Smooth muscle cell (in vitro differentiated cells): Measurements from ENCODE around the gene MAGI2. TPM values are rescaled to one million over a fixed set of nuclear protein-coding genes. Genes with fewer than 3 reads are reported as not detected.

Experiments
- DNase-seq: peaks from one replicate; lab custom pipeline; 2025; ENCODE audit not compliant: unreplicated experiment; lab: John Stamatoyannopoulos, UW
- H2AFZ ChIP-seq: fragments of 200-600 bp; sonication (generic); 2 replicates; pipeline ENCODE4 v1.6.0; 2016; ENCODE audit warnings: antibody characterized with exemption, low read depth, mild to moderate bottlenecking
- H3F3A ChIP-seq: fragments of 200-600 bp; sonication (generic); 2 replicates; pipeline ENCODE4 v1.6.0; 2017; ENCODE audit warnings: antibody characterized with exemption, low read depth
- H3K27ac ChIP-seq: fragments of 200-600 bp; sonication (generic); 2 replicates; pipeline ENCODE4 v1.5.1; 2016; ENCODE audit warnings: low read depth, mild to moderate bottlenecking
- H3K27me3 ChIP-seq: fragments of 200-600 bp; sonication (generic); 2 replicates; pipeline ENCODE4 v1.6.1; 2016; ENCODE audit warnings: low read depth, mild to moderate bottlenecking
- H3K36me3 ChIP-seq: fragments of 200-600 bp; sonication (generic); 2 replicates; pipeline ENCODE4 v1.5.1; 2016; ENCODE audit warnings: low read depth
- H3K4me1 ChIP-seq: fragments of 200-600 bp; sonication (generic); 2 replicates; pipeline ENCODE4 v1.5.1; 2016; ENCODE audit warnings: low read depth
- H3K4me2 ChIP-seq: fragments of 200-600 bp; sonication (generic); 2 replicates; pipeline ENCODE4 v1.6.0; 2016; ENCODE audit warnings: mild to moderate bottlenecking
- H3K4me3 ChIP-seq: fragments of 200-600 bp; sonication (generic); 2 replicates; pipeline ENCODE4 v1.5.1; 2016; ENCODE audit warnings: mild to moderate bottlenecking
- H3K79me2 ChIP-seq: fragments of 200-600 bp; sonication (generic); 2 replicates; pipeline ENCODE4 v1.6.0; 2016; ENCODE audit warnings: low read depth, mild to moderate bottlenecking
- H3K9ac ChIP-seq: fragments of 200-600 bp; sonication (generic); 2 replicates; pipeline ENCODE4 v1.6.0; 2016; ENCODE audit warnings: low read depth
- H3K9me3 ChIP-seq: fragments of 200-600 bp; sonication (generic); replicated peaks from 2 replicates; pipeline ENCODE4 v1.5.1; 2016; ENCODE audit warnings: low read depth
- H4K20me1 ChIP-seq: fragments of 200-600 bp; sonication (generic); 2 replicates; pipeline ENCODE4 v1.6.0; 2016; ENCODE audit warnings: low read depth
- WGBS: methylation state at CpG from one replicate; pipeline ENCODE4 v1.1.7; 2016; ENCODE audit warnings: low lambda C conversion rate; 5-methylcytosine and 5-hydroxymethylcytosine counted together
- polyA plus RNA-seq: library from polyadenylated mRNA; unstranded; fragments of >200 nt; fragmentation: Nextera tagmentation; extraction: Ambion mirVana; gene quantifications from 2 replicates; pipeline ENCODE4 v1.2.1, GENCODE V29; 2016
- total RNA-seq: library from RNA; depleted of rRNA; stranded (reverse); fragments of >200 nt; gene quantifications from 2 replicates; pipeline ENCODE4 v1.2.3, GENCODE V29; 2014
- TF ChIP-seq, protein P1 (sequence below): fragments of 200-600 bp; sonication (generic); IDR thresholded peaks from 2 replicates; pipeline ENCODE4 v1.5.1; 2017; ENCODE audit warnings: borderline replicate concordance, mild to moderate bottlenecking, antibody characterized with exemption; ENCODE audit not compliant: insufficient read depth, poor library complexity, severe bottlenecking

The MAGI2 gene
- total and polyA plus RNA-seq, 2 experiments from 2014 or later = 3.4 to 10.7 TPM

DNA sequence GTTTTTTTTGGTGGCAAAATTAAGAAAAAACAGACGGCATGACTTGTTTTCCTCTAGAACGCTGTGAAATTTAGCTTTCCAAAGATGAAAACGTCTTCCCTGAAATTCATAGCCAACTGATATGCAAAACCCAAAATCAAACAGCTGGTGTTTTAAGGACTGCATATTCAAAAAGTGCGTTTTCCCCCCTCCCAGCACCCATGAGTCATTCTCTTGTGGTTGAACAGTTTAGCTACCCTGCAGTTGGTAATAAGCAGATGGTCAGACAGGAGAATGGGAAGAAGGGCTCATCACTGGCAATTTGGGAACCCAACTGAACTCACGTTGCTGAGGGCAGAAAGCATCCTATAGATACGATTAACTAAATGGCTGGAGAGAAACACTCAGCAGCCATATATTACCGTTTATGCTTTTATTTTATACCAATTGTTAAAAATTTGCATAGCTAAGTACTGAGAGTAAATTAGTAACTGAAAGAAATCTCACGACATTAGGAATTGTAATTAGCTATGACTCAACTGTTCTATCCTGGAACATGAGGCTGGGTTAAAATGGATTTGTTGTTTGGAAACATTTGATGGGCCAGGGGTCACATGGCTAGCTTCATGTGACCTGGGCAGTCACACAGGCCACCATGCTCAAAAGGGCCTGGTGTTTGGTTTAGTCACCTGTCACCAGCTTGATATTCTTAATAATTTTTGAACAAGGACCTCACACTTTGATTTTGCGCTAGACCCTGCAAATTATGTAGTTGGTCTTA lies 1311.8 kb downstream of the MAGI2 start:
- H3K27ac ChIP-seq = no peak overlapping the region
- H3K4me1 ChIP-seq = no peaks in the 10 kb centered on the region
- peak overlapping the region; percentile 10 for H3K4me2 ChIP-seq
- no peak for DNase-seq
- H4K20me1 ChIP-seq = no peaks in the 10 kb centered on the region
- no peak overlapping the region for H3K4me3 ChIP-seq
- no peaks in the 10 kb centered on the region for H3K27me3 ChIP-seq
- no peaks in the 10 kb centered on the region for H3K9me3 ChIP-seq
- peaks cover 8% of the 10 kb centered on the region for H3F3A ChIP-seq
- H3K9ac ChIP-seq = no peak overlapping the region
- 44% methylated on average over 9 of the region's 9 CpGs for WGBS
- H2AFZ ChIP-seq = no peak overlapping the region
- TF ChIP-seq, protein P1, sequence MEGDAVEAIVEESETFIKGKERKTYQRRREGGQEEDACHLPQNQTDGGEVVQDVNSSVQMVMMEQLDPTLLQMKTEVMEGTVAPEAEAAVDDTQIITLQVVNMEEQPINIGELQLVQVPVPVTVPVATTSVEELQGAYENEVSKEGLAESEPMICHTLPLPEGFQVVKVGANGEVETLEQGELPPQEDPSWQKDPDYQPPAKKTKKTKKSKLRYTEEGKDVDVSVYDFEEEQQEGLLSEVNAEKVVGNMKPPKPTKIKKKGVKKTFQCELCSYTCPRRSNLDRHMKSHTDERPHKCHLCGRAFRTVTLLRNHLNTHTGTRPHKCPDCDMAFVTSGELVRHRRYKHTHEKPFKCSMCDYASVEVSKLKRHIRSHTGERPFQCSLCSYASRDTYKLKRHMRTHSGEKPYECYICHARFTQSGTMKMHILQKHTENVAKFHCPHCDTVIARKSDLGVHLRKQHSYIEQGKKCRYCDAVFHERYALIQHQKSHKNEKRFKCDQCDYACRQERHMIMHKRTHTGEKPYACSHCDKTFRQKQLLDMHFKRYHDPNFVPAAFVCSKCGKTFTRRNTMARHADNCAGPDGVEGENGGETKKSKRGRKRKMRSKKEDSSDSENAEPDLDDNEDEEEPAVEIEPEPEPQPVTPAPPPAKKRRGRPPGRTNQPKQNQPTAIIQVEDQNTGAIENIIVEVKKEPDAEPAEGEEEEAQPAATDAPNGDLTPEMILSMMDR = no peak
- no peaks in the 10 kb centered on the region for H3K36me3 ChIP-seq
- no peaks in the 10 kb centered on the region for H3K79me2 ChIP-seq

DNA sequence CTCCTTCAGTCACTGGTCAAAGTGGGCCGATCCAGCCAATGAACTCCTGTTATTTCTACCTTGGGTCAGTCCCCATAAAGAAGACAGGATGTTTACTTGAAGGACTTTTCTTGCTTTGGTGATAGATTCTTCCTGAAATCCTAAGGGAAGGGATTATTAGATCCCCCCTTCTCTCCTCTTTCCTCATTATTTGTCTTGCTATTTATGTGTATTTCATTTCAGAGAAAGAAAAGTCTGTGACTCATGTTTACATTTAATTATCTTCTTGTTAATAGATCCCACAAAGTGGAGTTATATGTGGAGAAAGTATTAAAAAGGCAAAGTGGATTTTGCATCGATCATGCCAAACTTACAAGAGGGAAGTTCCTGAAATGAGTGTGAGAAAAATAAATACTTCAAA lies 1313.4 kb downstream of the MAGI2 start:
- TF ChIP-seq, protein P1 = no peak
- H2AFZ ChIP-seq = no peak overlapping the region
- H4K20me1 ChIP-seq = no peaks in the 10 kb centered on the region
- peak overlapping the region; percentile 51 for H3K4me2 ChIP-seq
- H3K9ac ChIP-seq = no peak overlapping the region
- H3K4me1 ChIP-seq = no peaks in the 10 kb centered on the region
- no peaks in the 10 kb centered on the region for H3K36me3 ChIP-seq
- no peaks in the 10 kb centered on the region for H3K9me3 ChIP-seq
- no peaks in the 10 kb centered on the region for H3K27me3 ChIP-seq
- H3F3A ChIP-seq = peaks cover 8% of the 10 kb centered on the region
- 52% methylated on average over 2 of the region's 2 CpGs for WGBS
- peak overlapping the region; percentile 29 for H3K27ac ChIP-seq
- no peak for DNase-seq
- no peaks in the 10 kb centered on the region for H3K79me2 ChIP-seq
- no peak overlapping the region for H3K4me3 ChIP-seq

DNA sequence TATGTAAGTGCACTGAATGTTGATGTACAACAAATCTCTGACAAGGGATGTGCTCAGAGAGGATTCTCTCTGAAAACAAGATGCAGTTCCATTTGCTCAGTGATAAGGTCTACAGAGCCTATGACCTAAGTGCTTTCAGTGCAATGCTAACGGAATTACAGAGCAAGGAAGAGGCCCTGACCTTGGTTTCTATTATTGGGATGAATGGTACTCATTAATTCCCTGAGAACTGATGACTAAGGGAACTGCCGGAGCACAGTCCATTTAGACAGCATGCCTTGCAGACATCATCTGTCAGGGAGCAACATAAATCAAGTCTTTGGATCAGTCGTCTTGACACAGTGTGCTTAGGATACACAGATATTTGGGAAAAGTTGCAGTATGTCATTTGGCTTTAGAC lies 1314.1 kb downstream of the MAGI2 start:
- 6% methylated on average over 3 of the region's 3 CpGs for WGBS
- Histone ChIP-seq H3K9me3 (no peaks in the 10 kb centered on the region), H2AFZ (no peak overlapping the region), H3K79me2 (no peaks in the 10 kb centered on the region), H3K4me3 (no peak overlapping the region), H4K20me1 (no peaks in the 10 kb centered on the region), H3K4me1 (no peaks in the 10 kb centered on the region), H3K4me2 (peak overlapping the region; percentile 51), H3K36me3 (no peaks in the 10 kb centered on the region), H3F3A (peaks cover 8% of the 10 kb centered on the region), H3K9ac (no peak overlapping the region), H3K27me3 (no peaks in the 10 kb centered on the region), H3K27ac (peak overlapping the region; percentile 32)
- TF ChIP-seq, protein P1 = no peak
- no peak for DNase-seq

DNA sequence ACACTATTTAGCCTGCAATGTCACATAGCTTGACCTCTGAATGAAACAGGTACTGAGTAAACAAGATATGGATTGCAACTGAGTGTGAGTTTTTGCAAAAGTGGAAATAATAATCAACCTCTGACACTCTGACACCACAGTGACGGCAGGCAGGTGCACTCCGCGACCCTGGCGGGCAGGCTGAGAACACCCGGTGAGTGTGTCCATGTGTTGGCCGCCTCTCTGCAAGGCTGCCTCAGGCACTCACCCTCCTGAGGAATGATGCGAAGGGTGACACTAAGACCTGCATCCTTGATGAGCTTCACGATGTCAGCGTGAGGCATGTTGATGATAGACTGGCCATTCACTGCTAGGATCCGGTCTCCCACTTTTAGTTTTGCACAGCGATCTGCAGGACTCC lies 1318.7 kb downstream of the MAGI2 start:
- DNase-seq = no peak
- no peak overlapping the region for H2AFZ ChIP-seq
- no peaks in the 10 kb centered on the region for H3K36me3 ChIP-seq
- no peaks in the 10 kb centered on the region for H3K4me1 ChIP-seq
- H3K9ac ChIP-seq = no peak overlapping the region
- no peaks in the 10 kb centered on the region for H4K20me1 ChIP-seq
- 89% methylated on average over 11 of the region's 11 CpGs for WGBS
- H3K27ac ChIP-seq = no peak overlapping the region
- H3K27me3 ChIP-seq = no peaks in the 10 kb centered on the region
- H3F3A ChIP-seq = no peaks in the 10 kb centered on the region
- TF ChIP-seq, protein P1 = no peak
- H3K4me2 ChIP-seq = no peak overlapping the region
- H3K79me2 ChIP-seq = no peaks in the 10 kb centered on the region
- no peaks in the 10 kb centered on the region for H3K9me3 ChIP-seq
- H3K4me3 ChIP-seq = no peak overlapping the region
